Mesodermal cell (in vitro differentiated cells): Measurements from ENCODE around the gene HDAC4.

Experiments used
- H3K27ac ChIP-seq: 2 replicates; pipeline ENCODE4 v1.7.0; 2013; ENCODE audit warnings: mild to moderate bottlenecking, low read depth, low read length, moderate library complexity; ENCODE audit not compliant: severe bottlenecking
- H3K36me3 ChIP-seq: 2 replicates; pipeline ENCODE4 v1.7.1; 2013; ENCODE audit warnings: mild to moderate bottlenecking, low read length, moderate library complexity; ENCODE audit not compliant: control insufficient read depth, insufficient read depth
- H3K4me1 ChIP-seq: one replicate; pipeline ENCODE4 v1.7.1; 2013; ENCODE audit warnings: mild to moderate bottlenecking, low read length; ENCODE audit not compliant: insufficient read depth, control insufficient read depth, poor library complexity, severe bottlenecking
- H3K4me3 ChIP-seq: 2 replicates; pipeline ENCODE4 v1.7.0; 2013; ENCODE audit warnings: low read length, control low read depth, mild to moderate bottlenecking; ENCODE audit not compliant: insufficient read depth, poor library complexity, severe bottlenecking; ENCODE audit errors: extremely low read depth
- H3K9me3 ChIP-seq: 2 replicates; pipeline ENCODE4 v1.7.1; 2013; ENCODE audit warnings: mild to moderate bottlenecking, low read length, moderate library complexity; ENCODE audit not compliant: control insufficient read depth
- WGBS, 2 experiments: methylation state at CpG; one replicate each; pipeline ENCODE4 v1.1.5; 2013; ENCODE audit warnings: missing lambda C conversion rate in 2 of 2; ENCODE audit not compliant: insufficient coverage in 2 of 2; 5-methylcytosine and 5-hydroxymethylcytosine counted together

Gene HDAC4

GRCh38 chr2:239381709-239382134 is 19.1 kb downstream of the HDAC4 start:
- 56 to 70% methylated on average over 5 of the region's 7 CpGs for WGBS, 2 experiments
- no peaks in the 10 kb centered on the region for H3K4me1 ChIP-seq
- H3K9me3 ChIP-seq, result no peaks in the 10 kb centered on the region
- H3K27ac ChIP-seq, result no peak overlapping the region
- peaks cover 11% of the 10 kb centered on the region for H3K36me3 ChIP-seq
- no peak overlapping the region for H3K4me3 ChIP-seq

- Histone ChIP-seq H3K4me3 (no peak overlapping the region), H3K4me1 (no peaks in the 10 kb centered on the region), H3K36me3 (peaks cover 11% of the 10 kb centered on the region), H3K27ac (no peak overlapping the region), H3K9me3 (no peaks in the 10 kb centered on the region)
- WGBS, 2 experiments, result 82 to 84% methylated on average over 20 to 26 of the region's 30 CpGs
These were observed 19.8 kb downstream of the HDAC4 start for GRCh38 chr2:239380831-239381708.

- no peak overlapping the region for H3K27ac ChIP-seq
- no peak overlapping the region for H3K4me3 ChIP-seq
- H3K36me3 ChIP-seq, result peaks cover 11% of the 10 kb centered on the region
- no peaks in the 10 kb centered on the region for H3K9me3 ChIP-seq
- no peaks in the 10 kb centered on the region for H3K4me1 ChIP-seq
- 88 to 94% methylated on average over 18 to 19 of the region's 19 CpGs for WGBS, 2 experiments
These were observed 21.1 kb downstream of the HDAC4 start for GRCh38 chr2:239379641-239380170.

- Histone ChIP-seq H3K36me3 (peaks cover 12% of the 10 kb centered on the region), H3K4me3 (no peak overlapping the region), H3K9me3 (no peaks in the 10 kb centered on the region), H3K27ac (no peak overlapping the region), H3K4me1 (no peaks in the 10 kb centered on the region)
- WGBS, 2 experiments, result 97 to 98% methylated on average over 17 to 20 of the region's 20 CpGs
These were observed 21.7 kb downstream of the HDAC4 start for GRCh38 chr2:239378918-239379640.

- H3K4me1 ChIP-seq, result no peaks in the 10 kb centered on the region
- WGBS, 2 experiments, result 93 to 97% methylated on average over 29 to 35 of the region's 36 CpGs
- no peak overlapping the region for H3K27ac ChIP-seq
- H3K9me3 ChIP-seq, result no peaks in the 10 kb centered on the region
- no peak overlapping the region for H3K4me3 ChIP-seq
- peaks cover 12% of the 10 kb centered on the region for H3K36me3 ChIP-seq
These were observed 22.6 kb downstream of the HDAC4 start for GRCh38 chr2:239378021-239378917.

GRCh38 chr2:239377591-239377990 is 23.2 kb downstream of the HDAC4 start:
- no peaks in the 10 kb centered on the region for H3K4me1 ChIP-seq
- no peaks in the 10 kb centered on the region for H3K9me3 ChIP-seq
- no peak overlapping the region for H3K4me3 ChIP-seq
- WGBS, 2 experiments, result 98% methylated on average over 8 to 10 of the region's 10 CpGs
- H3K27ac ChIP-seq, result no peak overlapping the region
- H3K36me3 ChIP-seq, result peaks cover 10% of the 10 kb centered on the region

- WGBS, 2 experiments, result 90 to 96% methylated on average over 18 to 19 of the region's 21 CpGs
These were observed 23.8 kb downstream of the HDAC4 start for GRCh38 chr2:239376942-239377531.

GRCh38 chr2:239376351-239376750 is 24.5 kb downstream of the HDAC4 start:
- no peaks in the 10 kb centered on the region for H3K9me3 ChIP-seq
- 87 to 92% methylated on average over 12 to 13 of the region's 13 CpGs for WGBS, 2 experiments
- no peaks in the 10 kb centered on the region for H3K4me1 ChIP-seq
- no peak overlapping the region for H3K27ac ChIP-seq
- peaks cover 10% of the 10 kb centered on the region for H3K36me3 ChIP-seq
- H3K4me3 ChIP-seq, result no peak overlapping the region

More at GRCh38 chr2:239376942-239377531, 23.8 kb downstream of the HDAC4 start:
- no peaks in the 10 kb centered on the region for H3K9me3 ChIP-seq
- no peak overlapping the region for H3K4me3 ChIP-seq
- peaks cover 10% of the 10 kb centered on the region for H3K36me3 ChIP-seq
- H3K27ac ChIP-seq, result no peak overlapping the region
- no peaks in the 10 kb centered on the region for H3K4me1 ChIP-seq

GRCh38 chr2:239375278-239376061 is 25.4 kb downstream of the HDAC4 start:
- H3K27ac ChIP-seq, result no peak overlapping the region
- H3K4me1 ChIP-seq, result no peaks in the 10 kb centered on the region
- H3K9me3 ChIP-seq, result no peaks in the 10 kb centered on the region
- peaks cover 13% of the 10 kb centered on the region for H3K36me3 ChIP-seq
- 93 to 94% methylated on average over 28 to 30 of the region's 31 CpGs for WGBS, 2 experiments
- H3K4me3 ChIP-seq, result no peak overlapping the region
